HG03571 (cell line): ENCODE results near the gene XAF1.
"Not testable (repeated sequence)": the region's sequence is repeated elsewhere in the genome, so short reads cannot be mapped to it uniquely, and the experiment has no call there.

Experiments used
- ATAC-seq: cut with Tn5 transposase; IDR thresholded peaks from one replicate; pipeline ENCODE4 v1.9.1; 2021; ENCODE audit not compliant: unreplicated experiment

XAF1 gene

GRCh38 chr17:6755731-6756184 lies at the start of gene XAF1:
Gene XAF1 (plus strand): TSS chr17:6756046. CDS start chr17:6756079, 33 bp downstream.
- ATAC-seq: no peak

DNA sequence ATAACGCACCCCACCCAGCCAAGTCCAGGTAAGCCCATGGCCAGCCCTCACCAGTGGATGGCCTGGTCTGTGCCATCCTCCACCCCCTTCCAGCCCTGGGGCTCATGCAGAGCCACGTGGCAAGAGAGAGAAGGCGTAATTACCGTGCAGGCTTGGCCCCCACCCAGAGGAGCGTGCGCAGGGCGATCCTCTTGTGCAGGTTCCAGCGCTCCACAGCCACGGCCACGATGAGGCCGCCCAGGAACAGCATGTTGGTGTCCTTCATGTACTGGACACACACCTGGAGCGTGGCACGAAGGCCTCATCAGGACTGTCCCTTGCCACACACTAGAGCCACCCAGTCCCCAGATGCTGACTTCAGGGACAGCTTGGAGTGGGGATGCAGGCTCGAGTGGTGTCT lies 49.3 kb upstream of the XAF1 start:
- no peak for ATAC-seq

DNA sequence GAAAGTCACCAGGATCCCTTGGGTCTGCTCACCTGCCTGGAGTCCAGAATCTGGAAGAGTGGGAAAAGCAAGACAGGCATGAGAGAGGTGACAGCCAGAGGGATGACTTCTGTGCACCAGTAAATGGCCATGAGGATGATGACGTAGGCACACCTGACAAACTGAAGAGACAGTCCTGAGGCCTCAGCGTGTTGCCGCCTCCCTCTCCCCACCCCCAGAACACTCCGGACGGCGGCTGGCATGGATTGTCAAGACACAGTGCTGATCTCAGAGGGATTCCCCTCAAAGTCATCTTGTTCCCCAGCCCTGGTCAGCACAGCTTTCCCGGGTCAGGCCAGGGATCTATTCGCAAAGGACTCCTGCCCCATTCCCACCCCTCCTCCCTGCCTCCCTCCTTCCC lies 48.9 kb upstream of the XAF1 start:
- no peak for ATAC-seq

DNA sequence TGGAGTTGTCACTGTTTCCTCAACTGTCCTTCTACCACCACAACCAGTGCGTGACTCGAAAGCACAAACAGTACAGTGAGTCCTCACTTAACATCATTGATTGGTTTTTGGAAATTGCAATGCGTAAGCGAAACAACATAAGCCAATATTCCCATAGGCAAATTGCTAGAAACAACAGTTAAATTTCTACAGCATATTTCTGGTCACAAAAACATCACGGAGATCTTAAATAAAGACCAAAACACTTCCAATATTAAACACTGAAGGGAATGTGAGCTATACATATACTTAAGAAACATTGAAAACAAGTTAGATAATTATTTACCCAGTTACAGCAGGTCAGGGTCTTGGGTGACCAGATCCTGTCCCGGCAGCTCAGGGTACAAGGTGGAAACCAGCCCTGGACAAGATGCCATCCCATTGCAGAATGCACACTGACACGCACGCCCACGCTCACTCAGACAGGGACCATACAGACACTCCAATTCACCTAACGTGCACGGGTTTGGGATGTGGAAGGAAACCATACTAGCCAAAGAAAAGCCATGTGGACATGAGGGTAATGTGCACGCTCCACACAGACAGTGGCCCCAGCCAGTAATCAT lies 47.4 kb upstream of the XAF1 start:
- no peak for ATAC-seq

- ATAC-seq: no peak
Measured at GRCh38 chr17:6710317-6710716, 45.5 kb upstream of the XAF1 start.

GRCh38 chr17:6711081-6711674 lies 44.7 kb upstream of the XAF1 start:
- no peak for ATAC-seq

GRCh38 chr17:6711681-6712057 lies 44.2 kb upstream of the XAF1 start:
- no peak for ATAC-seq

DNA sequence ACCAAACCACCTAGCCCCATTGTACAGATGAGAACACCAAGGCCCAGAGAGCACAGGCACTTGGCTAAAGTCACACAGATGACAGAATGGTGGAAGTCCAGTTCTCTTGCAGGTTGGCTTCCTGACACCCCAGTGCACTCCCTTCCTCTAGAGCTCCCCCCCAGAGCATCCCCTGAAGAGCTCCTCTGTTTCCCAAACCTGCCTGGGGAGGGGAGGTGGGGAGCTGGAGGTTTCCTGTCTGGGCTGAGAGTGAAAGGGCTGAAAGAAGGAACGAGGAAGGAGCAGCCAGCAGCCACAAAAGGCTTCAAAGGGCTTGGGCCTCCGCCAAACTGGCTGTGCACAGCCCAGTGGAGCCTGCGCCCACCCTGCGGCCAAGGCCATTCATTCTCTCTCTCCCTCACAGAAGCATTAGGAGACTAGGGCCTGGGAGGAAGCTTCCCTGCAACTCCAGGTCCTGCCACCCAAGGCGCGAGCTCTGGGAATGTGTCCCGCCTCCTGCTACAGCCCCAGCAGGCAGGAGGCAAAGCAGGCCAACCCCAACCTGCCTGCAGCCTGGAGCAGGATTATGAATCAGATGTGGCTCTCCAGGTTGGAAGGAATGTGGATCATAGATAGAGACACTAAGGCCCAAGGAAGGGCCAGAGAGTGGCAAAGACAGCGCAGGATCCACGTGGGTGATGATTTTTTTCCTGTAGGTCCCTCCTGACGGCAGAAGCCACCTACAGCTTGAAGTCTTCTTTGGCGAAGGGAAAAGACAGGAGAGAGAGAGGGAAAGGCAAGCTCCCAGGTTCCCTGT lies 43.6 kb upstream of the XAF1 start:
- ATAC-seq: no peak

- ATAC-seq: no peak
Measured at GRCh38 chr17:6712854-6713129, 43.1 kb upstream of the XAF1 start.

DNA sequence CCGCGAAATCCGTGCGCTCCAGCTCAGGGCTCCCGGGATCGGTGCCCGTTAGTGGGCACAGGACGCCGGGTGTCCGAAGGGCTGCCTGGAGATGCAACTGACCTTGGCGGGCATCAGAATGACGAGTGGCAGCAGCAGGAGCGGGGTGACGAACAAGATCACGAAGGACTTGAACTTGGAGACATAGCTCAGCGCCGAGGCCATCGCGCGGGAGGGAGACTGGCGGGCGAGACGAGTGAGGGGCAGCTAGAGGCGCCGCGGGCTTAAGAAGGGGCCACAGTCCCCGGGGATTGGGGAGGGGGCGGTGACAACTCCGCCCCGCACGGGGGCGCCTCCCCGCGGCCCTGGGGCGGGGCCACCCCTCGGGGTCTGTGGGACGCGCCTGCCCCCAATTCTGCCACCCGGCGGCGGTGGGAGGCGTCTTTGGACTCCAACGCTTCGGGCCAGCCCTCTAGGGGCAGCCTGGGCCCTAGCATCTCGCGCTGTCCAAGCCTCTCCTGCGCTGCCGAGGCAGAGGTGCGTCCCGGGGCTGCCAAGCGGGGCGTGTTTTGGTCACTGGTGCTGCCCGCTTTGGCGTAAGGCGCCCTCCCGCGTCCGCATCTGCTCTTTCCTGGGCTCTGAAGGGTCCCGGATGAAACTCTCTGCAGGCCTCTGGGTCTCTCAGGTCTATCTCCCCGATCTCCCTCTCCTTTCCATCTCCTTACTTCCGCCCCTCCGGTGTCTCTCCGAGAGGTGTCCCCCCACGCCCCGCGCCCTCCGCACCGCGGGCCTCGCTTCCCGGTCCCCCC lies 42.5 kb upstream of the XAF1 start, which contains the start of gene SLC13A5:
Gene SLC13A5 (minus strand): TSS at position 240 of the 788 bp plus-strand sequence. CDS start 36 bp downstream, at position 204.
- no peak for ATAC-seq

GRCh38 chr17:6713918-6714271 lies 42.0 kb upstream of the XAF1 start:
- ATAC-seq: no peak

DNA sequence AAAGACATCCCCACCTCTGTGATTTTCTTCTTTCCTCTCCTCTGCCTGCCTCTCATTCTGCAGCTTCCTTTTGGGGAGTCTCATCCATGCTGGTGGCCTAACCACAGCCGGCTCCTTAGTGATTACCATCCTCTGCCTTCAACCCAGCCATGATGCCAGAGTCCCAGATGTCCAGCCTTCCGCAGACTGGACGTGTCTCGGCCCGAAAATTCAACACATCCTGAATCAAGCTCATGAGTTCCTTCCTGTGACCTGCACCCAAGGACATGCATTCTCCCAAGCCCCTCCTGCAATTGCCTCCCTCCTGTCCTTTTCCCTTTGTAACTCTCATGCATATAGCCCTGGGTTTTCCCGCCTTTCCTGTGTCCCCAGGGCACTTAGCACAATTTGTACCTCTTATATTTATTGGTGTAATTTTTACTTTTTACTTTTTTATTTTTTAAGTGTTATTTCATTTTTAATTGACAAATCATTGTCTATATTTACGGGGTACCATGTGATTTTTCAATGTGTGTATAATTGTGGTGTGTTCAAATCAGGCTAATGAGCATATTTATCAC lies 41.5 kb upstream of the XAF1 start:
- no peak for ATAC-seq

DNA sequence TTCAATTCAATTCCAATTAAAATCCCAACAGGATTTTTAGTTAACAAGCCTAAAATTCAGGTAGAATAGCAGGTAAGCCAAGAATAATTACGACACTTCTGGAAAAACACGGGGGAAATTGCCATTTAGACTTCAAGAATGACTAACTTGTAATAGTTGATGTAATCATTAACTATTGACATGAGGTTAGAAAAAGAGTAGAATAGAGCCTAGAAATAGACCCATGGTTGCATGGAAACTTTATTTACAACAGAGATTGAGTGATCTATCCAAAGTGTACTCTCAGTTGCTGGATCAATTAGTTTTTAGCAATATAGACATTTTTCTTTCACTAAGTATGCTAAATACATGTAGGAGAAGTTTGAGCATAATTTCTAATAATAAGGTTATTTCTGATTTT lies 39.1 kb upstream of the XAF1 start:
- no peak for ATAC-seq

DNA sequence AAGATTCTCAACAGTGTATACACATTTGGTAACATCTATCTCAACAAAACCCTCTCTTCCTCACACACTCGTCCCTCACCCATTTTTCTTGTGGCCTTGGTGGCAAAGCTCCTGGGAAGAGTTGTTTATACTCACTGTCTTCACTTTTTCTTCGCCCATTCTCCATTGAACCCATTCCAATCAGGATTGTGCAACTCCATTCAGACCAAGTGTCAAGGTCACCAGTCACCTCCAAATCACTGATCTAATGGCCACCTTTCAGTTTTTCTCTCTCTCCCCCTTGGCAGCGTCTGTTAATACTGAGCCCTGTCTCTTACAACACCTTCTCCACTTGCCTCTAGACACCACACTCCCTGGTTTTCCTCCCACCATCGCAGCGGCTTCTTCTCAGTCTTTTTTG lies 34.1 kb upstream of the XAF1 start:
- no peak for ATAC-seq

GRCh38 chr17:6724009-6724408 lies 31.8 kb upstream of the XAF1 start:
- ATAC-seq: no peak

DNA sequence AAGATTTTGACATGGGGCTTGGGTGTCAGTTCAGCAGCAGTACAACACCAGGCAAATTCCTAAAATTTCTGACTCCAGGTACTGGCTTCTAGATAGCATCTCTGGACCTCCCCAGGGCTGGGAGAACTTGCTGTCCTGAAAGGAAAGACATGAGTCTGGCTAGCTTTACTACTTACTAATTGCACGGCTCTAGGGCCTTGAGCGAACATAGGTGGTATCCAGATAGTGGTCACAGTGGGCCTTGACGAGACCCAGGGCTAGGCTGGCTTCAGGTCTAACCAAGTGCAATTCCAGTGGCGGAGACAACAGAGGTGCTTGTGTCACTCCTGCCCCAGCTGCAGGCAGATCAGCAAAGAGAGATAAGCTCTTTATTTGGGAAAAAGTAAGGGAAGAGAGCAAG lies 26.3 kb upstream of the XAF1 start:
- no peak for ATAC-seq

DNA sequence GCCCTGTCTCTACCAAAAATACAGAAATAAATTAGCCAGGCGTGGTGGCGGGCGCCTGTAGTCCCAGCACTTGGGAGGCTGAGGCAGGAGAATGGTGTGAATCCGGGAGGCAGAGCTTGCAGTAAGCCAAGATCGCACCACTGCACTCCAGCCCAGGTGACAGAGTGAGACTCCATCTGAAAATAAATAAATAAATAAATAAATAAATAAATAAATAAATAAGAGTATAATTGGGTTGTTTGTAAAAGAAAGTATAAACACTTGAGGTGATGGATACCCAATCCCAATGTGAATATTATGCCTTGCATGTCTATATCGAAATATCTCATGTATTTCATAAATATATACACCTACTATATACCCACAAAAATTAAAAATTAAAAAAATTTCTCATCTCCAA lies 9.2 kb upstream of the XAF1 start:
- ATAC-seq: not testable (repeated sequence)

GRCh38 chr17:6748617-6749016 lies 7.2 kb upstream of the XAF1 start:
- no peak for ATAC-seq

GRCh38 chr17:6749519-6749918 lies 6.3 kb upstream of the XAF1 start:
- no peak for ATAC-seq

DNA sequence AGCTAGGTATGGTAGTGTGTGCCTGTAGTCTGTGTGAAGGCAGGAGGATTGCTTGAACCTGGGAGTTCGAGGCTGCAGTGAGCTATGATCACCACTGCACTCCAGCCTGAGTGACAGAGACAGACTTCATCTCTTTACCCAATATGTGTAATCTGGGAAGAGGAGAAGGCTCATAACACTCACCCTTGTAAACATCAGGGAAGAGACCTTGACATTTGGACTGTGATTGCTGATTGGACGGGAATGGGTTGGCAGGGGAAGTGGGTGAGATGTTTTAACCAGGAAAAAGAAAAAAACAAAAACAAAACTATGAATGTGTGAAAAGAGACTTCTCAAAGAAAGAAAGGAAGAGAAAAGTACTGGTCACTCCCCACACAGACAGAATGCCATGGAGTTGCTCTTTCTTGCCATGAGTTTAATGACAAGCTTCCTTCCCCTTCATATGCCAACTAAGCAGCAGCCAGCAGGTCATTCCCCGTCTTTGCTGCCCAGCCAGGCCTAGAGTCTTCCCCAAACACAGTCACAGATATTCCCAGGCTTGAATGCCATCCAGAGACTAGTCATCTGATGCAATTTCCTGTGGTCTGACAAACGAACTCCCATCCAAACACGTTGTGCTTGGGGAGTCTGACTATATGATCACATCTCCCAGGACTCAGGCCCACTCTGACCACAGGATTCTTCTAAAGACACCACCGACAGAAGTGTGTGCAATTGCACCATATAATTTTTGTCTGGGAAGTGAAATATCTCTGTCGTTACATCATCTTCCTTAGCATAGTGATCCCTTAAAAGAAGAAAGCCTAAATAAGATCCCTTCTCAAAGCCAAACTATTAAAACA lies 3.6 kb upstream of the XAF1 start:
- no peak for ATAC-seq
